Loucy (cell line): Measurements from ENCODE around the gene MRTFB.

Source experiments
- H2AFZ ChIP-seq: fragments of 200-600 bp; sonication (generic); 2 replicates; pipeline ENCODE4 v1.6.0; 2016; ENCODE audit warnings: antibody characterized with exemption, mild to moderate bottlenecking, low read length, moderate library complexity
- H3F3A ChIP-seq: fragments of 200-600 bp; 2 replicates; pipeline ENCODE4 v1.6.0; 2016; ENCODE audit warnings: antibody characterized with exemption, low read depth, mild to moderate bottlenecking
- H3K27me3 ChIP-seq: fragments of 200-600 bp; sonication (generic); 2 replicates; pipeline ENCODE4 v1.6.1; 2014; ENCODE audit warnings: low read length, mild to moderate bottlenecking; ENCODE audit not compliant: insufficient read depth, poor library complexity, severe bottlenecking
- H3K36me3 ChIP-seq: fragments of 200-600 bp; sonication (generic); 2 replicates; pipeline ENCODE4 v1.6.1; 2016; ENCODE audit warnings: low read length; ENCODE audit not compliant: insufficient read depth
- H3K4me1 ChIP-seq: fragments of 200-600 bp; sonication (generic); 2 replicates; pipeline ENCODE4 v1.5.1; 2014; ENCODE audit warnings: low read length, mild to moderate bottlenecking; ENCODE audit not compliant: insufficient read depth, poor library complexity, severe bottlenecking
- H3K4me2 ChIP-seq: fragments of 200-600 bp; sonication (generic); 2 replicates; pipeline ENCODE4 v1.6.0; 2014; ENCODE audit warnings: antibody characterized with exemption, low read length, low read depth, mild to moderate bottlenecking; ENCODE audit not compliant: poor library complexity, severe bottlenecking
- H3K4me3 ChIP-seq: fragments of 200-600 bp; sonication (generic); 2 replicates; pipeline ENCODE4 v1.5.1; 2014; ENCODE audit warnings: low read length, mild to moderate bottlenecking, mixed read lengths; ENCODE audit not compliant: poor library complexity, severe bottlenecking
- H3K79me2 ChIP-seq: fragments of 200-600 bp; sonication (generic); 2 replicates; pipeline ENCODE4 v1.6.1; 2014; ENCODE audit warnings: low read length; ENCODE audit not compliant: insufficient read depth
- H3K9ac ChIP-seq: fragments of 200-600 bp; sonication (generic); 2 replicates; pipeline ENCODE4 v1.6.0; 2014; ENCODE audit warnings: mild to moderate bottlenecking, low read depth, low read length, moderate library complexity; ENCODE audit not compliant: poor library complexity, severe bottlenecking
- H3K9me2 ChIP-seq: fragments of 200-600 bp; sonication (generic); replicated peaks from 2 replicates; pipeline ENCODE4 v1.6.1; 2016; ENCODE audit warnings: low read depth, low read length, mixed read lengths
- H3K9me3 ChIP-seq: fragments of 200-600 bp; sonication (generic); 2 replicates; pipeline ENCODE4 v1.6.1; 2014; ENCODE audit warnings: mild to moderate bottlenecking, antibody characterized with exemption, low read length, low read depth; ENCODE audit not compliant: insufficient read depth
- H4K20me1 ChIP-seq: fragments of 200-600 bp; sonication (generic); 2 replicates; pipeline ENCODE4 v1.6.0; 2014; ENCODE audit warnings: antibody characterized with exemption, low read length, mild to moderate bottlenecking; ENCODE audit not compliant: insufficient read depth, poor library complexity, severe bottlenecking
- CTCF ChIP-seq: fragments of 200-600 bp; sonication (generic); conservative IDR thresholded peaks from 2 replicates; pipeline ENCODE4 v1.5.1; 2014; ENCODE audit warnings: mild to moderate bottlenecking, antibody characterized with exemption, low read length
- EZH2phosphoT487 ChIP-seq: fragments of 200-600 bp; IDR thresholded peaks from 2 replicates; pipeline ENCODE4 v1.6.1; 2018; ENCODE audit warnings: antibody characterized with exemption, mild to moderate bottlenecking, moderate library complexity, borderline replicate concordance

Gene MRTFB

DNA sequence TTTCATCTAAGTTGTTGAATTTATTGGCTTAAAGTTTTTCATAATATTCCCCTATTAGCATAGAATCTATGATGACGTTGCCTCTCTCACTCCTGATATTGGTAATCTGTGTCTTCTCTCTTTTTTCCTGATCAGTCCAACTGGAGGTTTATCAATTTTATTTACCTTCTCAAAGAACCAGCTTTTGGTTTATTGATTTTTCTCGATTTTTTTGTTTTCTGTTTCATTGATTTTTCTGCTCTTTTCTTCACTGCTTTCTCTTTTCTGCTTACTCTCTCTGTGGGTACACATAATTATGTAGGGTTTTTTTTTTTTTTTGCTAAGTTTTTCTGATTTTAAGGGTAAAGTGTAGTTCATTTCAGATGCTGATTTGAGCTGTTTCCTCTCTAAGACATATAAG lies 29.7 kb downstream of the MRTFB start:
- no peaks in the 10 kb centered on the region for H3K79me2 ChIP-seq
- H3K9me3 ChIP-seq, result no peaks in the 10 kb centered on the region
- peaks cover 11% of the 10 kb centered on the region for H3K4me1 ChIP-seq
- H4K20me1 ChIP-seq, result no peaks in the 10 kb centered on the region
- no peak overlapping the region for H3K4me2 ChIP-seq
- no peak overlapping the region for H3K9ac ChIP-seq
- H3K36me3 ChIP-seq, result no peaks in the 10 kb centered on the region
- no peaks in the 10 kb centered on the region for H3F3A ChIP-seq
- H3K9me2 ChIP-seq, result no peaks in the 10 kb centered on the region
- TF ChIP-seq EZH2phosphoT487, result no peak
- no peak for TF ChIP-seq CTCF
- no peak overlapping the region for H2AFZ ChIP-seq
- H3K27me3 ChIP-seq, result no peaks in the 10 kb centered on the region
- H3K4me3 ChIP-seq, result no peak overlapping the region

DNA sequence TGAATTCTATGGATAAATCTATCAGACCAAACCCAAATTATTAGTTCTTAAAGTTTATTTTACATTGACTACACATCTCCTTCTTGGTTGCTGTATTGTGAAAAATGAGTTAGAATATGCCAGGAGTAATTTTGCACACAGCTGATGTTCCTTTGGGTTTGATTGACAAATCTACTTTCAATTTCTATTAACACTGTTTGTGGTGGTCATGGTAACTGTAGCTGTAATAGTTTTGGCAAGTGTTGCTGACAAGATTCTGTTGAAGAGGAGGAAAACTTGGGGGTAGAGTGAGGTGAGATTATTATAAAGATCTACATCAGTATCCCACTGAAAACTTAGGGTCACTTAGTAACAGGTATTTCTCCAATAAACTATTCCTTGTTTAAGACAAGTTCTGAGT lies 30.3 kb downstream of the MRTFB start:
- H3K4me3 ChIP-seq, result no peak overlapping the region
- no peaks in the 10 kb centered on the region for H3F3A ChIP-seq
- H3K27me3 ChIP-seq, result no peaks in the 10 kb centered on the region
- H3K9me3 ChIP-seq, result no peaks in the 10 kb centered on the region
- no peak overlapping the region for H3K9ac ChIP-seq
- no peaks in the 10 kb centered on the region for H3K36me3 ChIP-seq
- no peaks in the 10 kb centered on the region for H3K9me2 ChIP-seq
- no peaks in the 10 kb centered on the region for H4K20me1 ChIP-seq
- H2AFZ ChIP-seq, result no peak overlapping the region
- H3K4me1 ChIP-seq, result peaks cover 11% of the 10 kb centered on the region
- TF ChIP-seq EZH2phosphoT487 (no peak), CTCF (no peak)
- no peak overlapping the region for H3K4me2 ChIP-seq
- H3K79me2 ChIP-seq, result no peaks in the 10 kb centered on the region

- Histone ChIP-seq H3K9ac (no peak overlapping the region), H3K4me2 (no peak overlapping the region), H3K4me3 (no peak overlapping the region), H2AFZ (no peak overlapping the region), H3K79me2 (no peaks in the 10 kb centered on the region), H3K9me2 (no peaks in the 10 kb centered on the region), H3F3A (no peaks in the 10 kb centered on the region), H4K20me1 (no peaks in the 10 kb centered on the region), H3K36me3 (no peaks in the 10 kb centered on the region), H3K9me3 (no peaks in the 10 kb centered on the region), H3K27me3 (no peaks in the 10 kb centered on the region), H3K4me1 (peaks cover 11% of the 10 kb centered on the region)
- TF ChIP-seq EZH2phosphoT487 (no peak), CTCF (no peak)
Observed at GRCh38 chr16:14102925-14103720, 32.0 kb downstream of the MRTFB start.
